Endometrial microvascular endothelial cells (primary cell): ENCODE measurements around the gene CNTFR. TPM values are rescaled to one million over a fixed set of nuclear protein-coding genes. Genes with fewer than 3 reads are reported as not detected.
"Not testable (repeated sequence)": the region's sequence is repeated elsewhere in the genome, so short reads cannot be mapped to it uniquely, and the experiment has no call there.

Experiments
- in situ Hi-C: cut with HindIII; loops from 2 replicates; pipeline ENCODE4 v1.10.0; 2017; ENCODE audit warnings: low sequenced_read_pairs, low pct_unique_long_range_greater_than_20kb; ENCODE audit errors: inconsistent ontology term
- total RNA-seq: library from RNA; depleted of rRNA; stranded (reverse); fragments of >200 nt; gene quantifications from one replicate; pipeline ENCODE4 v1.2.3, GENCODE V29; 2015; ENCODE audit errors: inconsistent ontology term

CNTFR gene
- total RNA-seq, 1 donor from 2014 or later = not detected

- in situ Hi-C loops = no loop called here
These were observed 42.4 kb downstream of the CNTFR start for GRCh38 chr9:34546834-34547827.

- in situ Hi-C loops = no loop called here
These were observed 43.3 kb downstream of the CNTFR start for GRCh38 chr9:34546102-34546833.

GRCh38 chr9:34545497-34545896 lies 44.0 kb downstream of the CNTFR start:
- in situ Hi-C loops = no loop called here

GRCh38 chr9:34544035-34544434 lies 45.5 kb downstream of the CNTFR start:
- in situ Hi-C loops = no loop called here

- in situ Hi-C loops = no loop called here
These were observed 48.0 kb downstream of the CNTFR start for GRCh38 chr9:34541540-34541939.

- in situ Hi-C loops = no loop called here
These were observed 48.7 kb downstream of the CNTFR start for GRCh38 chr9:34540827-34541226.

- in situ Hi-C loops = no loop called here
These were observed 52.8 kb downstream of the CNTFR start for GRCh38 chr9:34536685-34537084.

GRCh38 chr9:34532041-34532440 lies 57.5 kb downstream of the CNTFR start:
- in situ Hi-C loops = not testable (repeated sequence)

DNA sequence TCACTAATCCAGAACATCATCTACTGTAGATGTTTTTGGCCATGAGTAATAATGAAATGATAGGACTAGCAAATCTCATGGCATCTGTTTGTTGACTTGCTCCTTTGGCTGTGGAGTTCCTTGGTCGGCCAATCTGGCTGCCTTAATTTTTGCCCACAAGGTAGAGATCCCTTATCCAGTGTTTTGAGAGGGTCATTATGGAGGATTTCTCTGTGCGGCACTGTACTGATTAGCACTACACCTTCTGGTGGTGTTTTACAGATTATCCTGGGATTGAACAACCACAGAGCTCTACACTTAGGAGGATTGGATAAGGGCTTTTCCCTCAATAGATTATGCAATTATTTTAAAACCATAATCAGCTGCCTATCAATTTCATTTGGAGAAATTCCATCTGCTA lies 63.5 kb downstream of the CNTFR start:
- in situ Hi-C loops = no loop called here

DNA sequence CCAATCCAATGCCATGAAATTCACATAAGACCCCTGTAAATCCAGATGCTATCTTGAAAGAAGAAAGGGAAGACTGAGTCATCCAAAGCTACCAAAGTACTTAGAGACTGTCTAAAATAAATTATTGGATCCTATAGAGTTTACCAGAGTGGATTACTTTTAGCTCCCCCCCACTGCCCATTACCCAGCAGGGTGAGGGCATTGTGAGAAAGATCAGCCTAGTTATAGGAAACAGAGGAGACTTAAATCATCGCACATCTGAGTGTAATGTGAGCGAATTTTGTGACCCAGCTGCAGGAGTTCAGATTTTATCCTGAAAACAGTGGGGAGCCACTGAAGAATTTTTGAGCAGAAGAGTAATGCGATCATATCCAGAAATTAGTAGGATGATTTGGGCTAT lies 65.2 kb downstream of the CNTFR start:
- in situ Hi-C loops = no loop called here

- in situ Hi-C loops = no loop called here
These were observed 66.3 kb downstream of the CNTFR start, which contains the start of gene ENHO for GRCh38 chr9:34522971-34523797. Gene ENHO, minus strand, starts transcription at chr9:34522990. Its CDS starts 1,295 bp downstream, at chr9:34521695.

GRCh38 chr9:34522091-34522887 lies 67.2 kb downstream of the CNTFR start:
- in situ Hi-C loops = no loop called here

DNA sequence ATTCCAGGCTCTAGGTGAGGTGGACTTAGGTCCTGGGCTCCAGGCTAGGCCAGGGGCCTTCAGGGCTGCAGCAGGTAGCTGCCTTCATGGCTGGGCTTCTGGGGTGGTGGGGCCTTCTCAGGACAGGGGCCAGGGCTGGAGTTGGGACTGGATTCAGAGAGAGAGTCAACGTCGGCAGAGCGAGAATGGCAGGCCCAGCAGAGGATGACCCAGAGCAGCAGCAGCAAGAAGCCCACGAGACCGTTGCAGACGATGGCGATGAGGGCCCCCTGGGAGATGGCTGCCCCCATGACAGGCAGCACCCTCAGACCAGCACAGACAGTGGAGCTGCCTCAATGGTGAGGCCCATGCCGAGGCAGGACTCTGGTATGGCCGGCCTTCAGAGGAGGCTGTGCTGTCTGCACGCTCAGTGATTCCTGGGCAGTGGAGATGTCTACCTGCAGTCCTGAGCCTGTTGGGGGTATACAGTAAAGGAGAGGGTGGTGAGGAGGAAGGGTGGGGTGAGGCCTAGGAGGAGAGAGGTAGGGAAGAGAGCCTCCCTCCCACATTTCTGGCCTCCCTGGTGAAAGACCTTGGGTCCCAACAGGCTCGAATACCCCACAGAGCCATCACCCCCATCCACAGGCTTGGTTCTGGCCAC lies 68.0 kb downstream of the CNTFR start:
- in situ Hi-C loops = no loop called here

DNA sequence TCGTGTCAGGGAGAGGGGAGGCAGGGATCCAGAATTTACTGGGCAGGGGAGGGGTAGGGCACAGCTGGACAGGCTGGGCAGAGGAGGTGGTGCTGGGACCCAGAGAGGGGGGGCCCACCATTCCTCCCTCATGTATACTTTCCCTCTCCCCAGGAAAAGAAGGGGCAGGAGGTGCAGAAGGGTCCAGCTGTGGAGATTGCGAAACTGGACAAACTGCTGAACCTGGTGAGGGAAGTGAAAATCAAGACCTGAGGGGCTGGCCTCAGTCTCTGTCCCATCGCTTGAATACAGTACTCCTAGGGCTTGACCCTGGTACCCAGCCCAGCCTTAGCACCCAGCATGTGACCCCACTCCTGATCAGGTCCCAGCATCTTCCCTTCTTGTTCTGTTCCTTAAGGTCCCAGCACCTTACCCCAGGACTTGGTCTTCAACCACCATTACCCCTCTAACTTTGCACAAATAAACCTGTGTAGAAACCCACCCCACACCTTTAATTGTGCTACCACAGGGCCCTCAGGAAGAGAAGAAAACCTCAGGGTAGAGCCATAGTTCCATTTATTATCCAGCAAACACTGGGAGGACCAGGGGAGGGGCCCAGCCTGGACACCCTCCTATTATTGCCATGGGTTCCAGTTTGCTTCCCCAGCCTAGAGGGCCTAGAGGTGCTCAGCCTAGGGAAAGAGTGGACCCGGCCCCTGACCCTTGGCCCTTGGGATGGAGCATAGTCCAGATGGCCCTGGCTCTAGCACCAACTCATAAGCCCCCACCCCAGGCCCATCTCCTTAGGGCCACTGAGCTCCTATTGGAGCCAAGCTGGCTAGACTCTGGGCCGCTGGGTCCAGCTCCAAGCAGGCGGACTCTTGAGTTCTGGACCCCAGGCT lies 68.8 kb downstream of the CNTFR start:
- in situ Hi-C loops = no loop called here

- in situ Hi-C loops = no loop called here
These were observed 69.4 kb downstream of the CNTFR start for GRCh38 chr9:34520096-34520495.

DNA sequence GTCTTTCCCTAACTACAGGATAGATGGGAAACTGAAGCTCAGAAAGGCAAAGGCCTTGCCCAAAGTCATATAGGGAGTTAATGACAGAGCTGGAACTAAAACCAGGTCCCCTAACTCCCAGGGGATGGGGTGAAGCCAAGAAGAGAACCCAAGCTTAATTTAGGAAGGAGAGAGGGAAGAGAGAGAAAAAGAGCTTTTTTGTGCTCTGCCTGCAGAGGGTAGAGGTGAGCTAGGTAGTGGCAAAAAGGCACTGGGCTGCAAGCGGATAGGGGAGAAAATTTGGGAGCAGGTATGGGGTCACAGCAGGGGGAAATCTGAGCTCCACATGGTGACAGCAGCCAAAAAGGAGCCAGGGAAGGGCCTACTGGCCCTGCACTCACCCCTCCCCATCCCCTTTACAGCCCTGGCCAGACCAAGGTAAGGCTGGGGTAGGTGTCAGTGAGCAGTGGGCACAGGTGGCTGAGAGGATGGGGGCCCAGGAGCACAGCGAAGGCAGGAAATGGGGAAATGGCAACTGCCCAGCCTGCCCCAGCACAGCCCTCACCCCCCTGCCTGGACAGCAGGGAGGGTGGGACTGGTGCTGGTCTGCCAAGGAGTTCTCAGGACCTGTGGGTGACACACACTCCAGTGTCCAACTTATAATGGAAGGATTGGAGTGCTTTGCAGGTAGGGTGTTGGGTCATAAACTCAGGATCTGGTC lies 70.1 kb downstream of the CNTFR start:
- in situ Hi-C loops = no loop called here
